HEK293T (cell line): ENCODE measurements around the gene CCDC88B.

Experiments
- BHLHE40 ChIP-seq: fragments of 450-650 bp; IDR thresholded peaks from 2 replicates; pipeline ENCODE4 v1.6.1; 2016; ENCODE audit warnings: mild to moderate bottlenecking, moderate library complexity, borderline replicate concordance
- ELF4 ChIP-seq: fragments of 450-650 bp; IDR thresholded peaks from 2 replicates; pipeline ENCODE4 v1.6.1; 2017; ENCODE audit warnings: antibody characterized with exemption
- FOXK2 ChIP-seq: fragments of 450-650 bp; IDR thresholded peaks from 2 replicates; pipeline ENCODE4 v1.6.1; 2016; ENCODE audit warnings: mild to moderate bottlenecking
- HDGF ChIP-seq: fragments of 450-650 bp; IDR thresholded peaks from 2 replicates; pipeline ENCODE4 v1.6.1; 2017; ENCODE audit warnings: antibody characterized with exemption, borderline replicate concordance
- L3MBTL2 ChIP-seq: fragments of 450-650 bp; conservative IDR thresholded peaks from 2 replicates; pipeline ENCODE4 v1.6.1; 2016; ENCODE audit warnings: mild to moderate bottlenecking
- PKNOX1 ChIP-seq: fragments of 450-650 bp; IDR thresholded peaks from 2 replicates; pipeline ENCODE4 v1.6.1; 2016
- SP1 ChIP-seq: fragments of 450-650 bp; IDR thresholded peaks from 2 replicates; pipeline ENCODE4 v1.6.1; 2017
- SUZ12 ChIP-seq: fragments of 450-650 bp; IDR thresholded peaks from 2 replicates; pipeline ENCODE4 v1.6.1; 2016; ENCODE audit warnings: mild to moderate bottlenecking

- no peak for TF ChIP-seq L3MBTL2
- TF ChIP-seq ELF4 = no peak
- TF ChIP-seq PKNOX1 = no peak
- TF ChIP-seq BHLHE40 = no peak
- TF ChIP-seq SP1 = no peak
- no peak for TF ChIP-seq SUZ12
- TF ChIP-seq FOXK2 = no peak
- no peak for TF ChIP-seq HDGF
These were observed 61.8 kb downstream of the CCDC88B start for GRCh38 chr11:64401775-64402174.
